Left renal pelvis (tissue), 4 donors: ENCODE results near the gene PRRG4. TPM values are rescaled to one million over a fixed set of nuclear protein-coding genes. Genes with fewer than 3 reads are reported as not detected.
"Not testable (repeated sequence)": the region's sequence is repeated elsewhere in the genome, so short reads cannot be mapped to it uniquely, and the experiment has no call there.

ENCODE experiments used
- DNase-seq, 4 donors: peaks; one replicate each; pipeline ENCODE4 v3.0.0-alpha.2; 2013; ENCODE audit warnings: low read depth in 4 of 4, low spot score in 3 of 4
- polyA plus RNA-seq, 4 donors: library from polyadenylated mRNA; unstranded; fragments of 120-200 nt; gene quantifications; one replicate each; pipeline ENCODE4 v1.2.1, GENCODE V29; 2013; ENCODE audit not compliant: insufficient read length in 4 of 4

PRRG4 gene
- polyA plus RNA-seq, 4 donors = 0.45 to 6.6 (median 6.5) TPM

DNA sequence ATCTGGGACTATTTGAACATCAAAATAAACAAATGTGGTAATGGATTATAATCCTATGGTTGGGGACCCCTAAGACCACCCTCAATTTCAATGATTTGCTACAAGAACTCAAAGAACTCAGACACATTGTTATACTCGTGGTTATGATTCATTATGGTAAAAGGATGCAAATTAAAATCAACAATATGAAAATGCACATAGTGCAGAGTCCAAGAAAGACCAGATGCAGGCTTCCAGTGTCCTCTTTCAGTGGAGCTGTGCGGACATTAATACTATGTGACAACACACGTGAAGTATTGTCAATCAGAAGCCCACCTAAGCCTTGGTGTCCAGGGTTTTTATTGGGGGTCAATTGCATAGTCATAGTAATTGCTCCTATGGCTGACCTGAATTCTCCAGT lies 53.7 kb downstream of the PRRG4 start:
- no peak for DNase-seq

- no peak for DNase-seq
Measured at GRCh38 chr11:32884023-32884422, 54.3 kb downstream of the PRRG4 start.

- no peak for DNase-seq
Measured at GRCh38 chr11:32884770-32885384, 55.1 kb downstream of the PRRG4 start.

DNA sequence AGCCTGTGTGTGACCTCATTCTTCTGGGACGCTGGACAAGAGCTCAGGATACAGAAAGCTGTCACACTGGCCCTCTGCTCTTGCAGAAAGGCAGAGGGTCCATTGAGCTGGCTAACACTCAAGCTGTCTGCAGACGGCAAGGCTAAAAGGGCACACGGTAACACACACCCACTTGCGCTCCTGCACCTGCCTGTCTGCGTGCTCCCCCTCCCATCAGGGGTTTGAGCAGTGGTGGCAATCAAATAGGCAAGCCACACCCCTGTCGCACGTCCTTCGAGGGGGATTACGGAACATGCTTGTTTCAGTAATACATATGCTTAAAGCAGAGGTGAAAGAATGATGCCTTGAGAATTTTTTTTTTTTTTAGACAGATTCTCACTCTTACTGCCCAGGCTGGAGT lies 55.8 kb downstream of the PRRG4 start:
- no peak for DNase-seq

DNA sequence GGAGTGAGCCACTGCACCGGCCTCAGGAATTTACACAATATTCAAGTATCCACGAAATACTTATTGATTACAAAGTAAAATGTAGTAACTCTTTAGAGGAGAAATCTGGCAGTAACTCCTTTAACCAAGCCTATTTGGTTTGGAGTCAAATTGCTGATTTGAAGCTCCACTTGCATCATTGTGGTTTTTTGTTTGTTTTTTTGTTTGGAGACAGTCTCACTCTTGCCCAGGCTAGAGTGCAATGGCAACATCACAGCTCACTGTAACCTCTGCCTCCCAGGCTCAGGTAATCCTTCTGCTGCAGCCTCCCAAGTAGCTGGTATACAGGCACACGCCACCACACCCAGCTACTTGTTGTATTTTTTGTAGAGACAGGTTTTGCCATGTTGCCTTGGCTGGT lies 56.5 kb downstream of the PRRG4 start:
- DNase-seq = no peak

GRCh38 chr11:32887707-32888383 lies 58.1 kb downstream of the PRRG4 start:
- not testable (repeated sequence) for DNase-seq

DNA sequence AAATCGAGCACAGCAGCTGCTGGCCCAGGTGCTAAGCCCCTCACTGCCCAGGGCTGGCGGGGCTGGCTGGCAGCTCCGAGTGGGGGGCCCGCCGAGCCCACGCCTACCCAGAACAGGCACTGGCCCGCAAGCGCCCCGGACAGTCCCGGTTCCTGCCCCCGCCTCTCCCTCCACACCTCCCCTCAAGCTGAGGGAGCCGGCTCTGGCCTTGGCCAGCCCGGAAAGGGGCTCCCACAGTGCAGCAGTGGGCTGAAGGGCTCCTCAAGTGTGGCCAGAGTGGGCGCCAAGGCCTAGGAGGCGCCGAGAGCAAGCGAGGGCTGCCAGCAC lies 58.6 kb downstream of the PRRG4 start:
- DNase-seq = not testable (repeated sequence)

DNA sequence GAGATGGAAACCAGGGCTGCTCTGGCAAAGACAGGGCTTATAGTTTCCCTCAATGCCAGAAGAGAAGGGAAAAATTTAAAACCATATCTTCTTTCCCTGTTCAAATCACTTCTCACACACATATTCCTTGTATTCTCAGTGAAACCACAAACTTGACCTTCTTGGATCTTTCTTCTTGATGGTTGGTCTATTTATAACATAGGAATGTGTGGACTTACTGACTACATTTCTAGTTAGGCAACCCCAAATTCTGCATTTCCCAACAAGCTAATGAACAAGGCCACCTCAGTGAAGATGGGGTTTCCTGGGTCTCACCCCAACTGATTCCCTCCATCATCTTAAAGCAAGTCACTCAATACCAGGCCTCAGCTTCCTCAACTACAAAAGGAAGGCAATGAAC lies 59.1 kb downstream of the PRRG4 start:
- DNase-seq = no peak

DNA sequence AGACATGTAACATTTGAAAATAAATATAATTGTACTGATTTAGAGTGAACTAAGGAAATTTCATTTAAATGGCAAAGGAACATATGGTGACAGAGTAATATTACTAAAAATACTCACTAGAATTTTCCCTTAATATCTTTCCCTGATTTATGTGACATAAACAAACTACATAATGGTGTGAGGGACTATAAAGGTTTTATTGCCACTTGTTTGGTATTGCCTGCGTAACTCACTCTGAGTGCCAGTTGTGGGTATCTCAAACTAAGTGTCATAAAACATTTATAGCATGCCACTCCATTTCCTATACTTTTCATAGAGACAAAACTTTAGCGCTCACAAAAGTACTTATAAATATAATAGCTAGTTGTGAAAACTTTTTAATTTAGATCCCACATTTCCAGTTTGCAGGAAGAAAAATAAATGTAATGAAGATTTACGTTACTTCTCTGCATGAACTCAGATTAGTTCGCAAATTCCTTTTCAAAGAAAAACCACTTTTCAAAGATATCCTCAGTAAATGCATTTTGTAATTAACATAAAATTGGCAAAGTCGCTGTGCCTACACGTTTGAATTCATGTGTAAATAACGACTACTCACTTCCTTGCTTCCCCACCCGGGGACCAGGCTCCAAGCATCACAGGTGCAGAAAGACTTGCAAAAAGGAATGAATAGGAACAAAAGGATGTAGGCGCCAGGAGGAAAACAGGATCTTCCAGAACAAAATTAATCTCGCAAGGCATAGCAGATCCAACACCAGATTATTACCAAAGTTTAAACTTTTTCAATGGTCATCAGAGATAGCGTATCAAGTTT lies 61.3 kb downstream of the PRRG4 start:
- no peak for DNase-seq

GRCh38 chr11:32891657-32892354 lies 62.1 kb downstream of the PRRG4 start:
- peak in 1 of 4 donors; percentile 53 for DNase-seq

DNA sequence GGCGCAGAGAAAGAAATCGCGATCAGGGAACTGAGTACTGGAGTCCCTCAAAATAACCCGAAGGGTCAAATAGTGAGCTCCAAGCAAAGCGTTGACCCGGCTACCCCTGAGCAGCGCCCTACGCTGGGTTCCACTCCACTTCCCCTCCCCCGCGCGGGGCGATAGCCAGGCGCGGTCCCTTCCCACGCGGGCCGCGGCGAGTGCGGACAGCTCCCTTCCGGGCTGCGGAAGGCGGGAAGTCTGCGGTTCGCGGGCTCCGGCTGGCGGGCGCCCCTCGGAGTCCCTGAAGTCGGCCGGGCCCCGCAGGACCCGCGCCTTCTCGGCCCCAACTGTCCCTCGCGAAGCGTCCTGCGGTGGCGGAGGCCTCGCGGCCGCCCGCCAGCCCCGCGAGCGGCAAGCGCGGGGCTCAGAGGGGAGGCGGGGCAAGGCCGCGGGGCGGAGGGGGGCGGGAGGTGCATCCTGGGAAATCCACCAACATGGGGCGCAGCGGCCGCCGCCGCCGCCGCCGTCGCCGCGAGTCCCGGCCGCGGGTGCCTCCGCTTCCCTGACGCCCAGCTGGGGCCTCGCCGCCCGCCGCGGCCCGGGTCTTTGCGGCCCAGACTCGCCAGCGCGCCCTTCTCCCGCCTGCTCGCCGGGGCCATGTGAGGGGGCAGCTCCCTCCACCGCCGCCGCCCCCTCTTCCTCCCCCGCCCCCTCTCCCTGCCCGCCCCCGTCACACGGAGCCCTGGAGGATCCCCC lies 62.8 kb downstream of the PRRG4 start, which contains the start of gene QSER1:
Gene QSER1, plus strand, starts transcription at position 457 of the 738 bp plus-strand sequence. CDS start 315 bp downstream, outside the sequence.
- DNase-seq = peak; percentile 48 to 59 (median 58)

DNA sequence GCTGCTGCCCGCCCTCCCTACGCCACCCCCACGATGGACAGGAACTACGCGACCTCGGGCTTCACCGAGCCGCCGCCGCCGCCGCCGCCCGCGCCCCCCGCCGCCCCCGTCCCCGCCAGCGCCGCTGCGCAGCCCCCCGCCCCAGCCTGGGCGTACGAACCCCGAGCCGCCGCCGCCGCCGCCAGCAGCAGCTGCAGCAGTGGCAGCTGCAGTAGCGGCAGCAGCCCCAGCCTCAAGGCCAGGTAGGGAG lies 63.3 kb downstream of the PRRG4 start:
- DNase-seq = no peak

- DNase-seq = peak in 3 of 4 donors; percentile 37 to 51 (median 51)
Measured at GRCh38 chr11:32893343-32894148, 63.8 kb downstream of the PRRG4 start.

- peak; percentile 52 to 61 (median 53) for DNase-seq
Measured at GRCh38 chr11:32894149-32894827, 64.6 kb downstream of the PRRG4 start.

- no peak for DNase-seq
Measured at GRCh38 chr11:32894921-32895320, 65.2 kb downstream of the PRRG4 start.

GRCh38 chr11:32895471-32895870 lies 65.7 kb downstream of the PRRG4 start:
- DNase-seq = no peak

- DNase-seq = no peak
Measured at GRCh38 chr11:32897103-32897502, 67.4 kb downstream of the PRRG4 start.

- no peak for DNase-seq
Measured at GRCh38 chr11:32899438-32899837, 69.7 kb downstream of the PRRG4 start.

GRCh38 chr11:32902089-32902665 lies 72.5 kb downstream of the PRRG4 start:
- no peak for DNase-seq
